Testis (tissue), 2 donors: ENCODE data around the gene CNOT10.

Experiments
- POLR2A ChIP-seq: fragments of 450-650 bp; IDR thresholded peaks from one replicate; pipeline ENCODE4 v1.6.1; 2017; ENCODE audit warnings: antibody characterized with exemption, mild to moderate bottlenecking, moderate library complexity
- TF ChIP-seq, protein P1 (sequence below), 3 experiments: fragments of 450-650 bp in 2 of 3; fragments of 200-600 bp in 1 of 3; sonication (generic) in 1 of 3; IDR thresholded peaks; one replicate each; pipeline ENCODE4 v1.5.1; 2016 to 2019; ENCODE audit warnings: antibody characterized with exemption in 3 of 3, mild to moderate bottlenecking in 2 of 3, moderate library complexity in 1 of 3

- TF ChIP-seq, protein P1, sequence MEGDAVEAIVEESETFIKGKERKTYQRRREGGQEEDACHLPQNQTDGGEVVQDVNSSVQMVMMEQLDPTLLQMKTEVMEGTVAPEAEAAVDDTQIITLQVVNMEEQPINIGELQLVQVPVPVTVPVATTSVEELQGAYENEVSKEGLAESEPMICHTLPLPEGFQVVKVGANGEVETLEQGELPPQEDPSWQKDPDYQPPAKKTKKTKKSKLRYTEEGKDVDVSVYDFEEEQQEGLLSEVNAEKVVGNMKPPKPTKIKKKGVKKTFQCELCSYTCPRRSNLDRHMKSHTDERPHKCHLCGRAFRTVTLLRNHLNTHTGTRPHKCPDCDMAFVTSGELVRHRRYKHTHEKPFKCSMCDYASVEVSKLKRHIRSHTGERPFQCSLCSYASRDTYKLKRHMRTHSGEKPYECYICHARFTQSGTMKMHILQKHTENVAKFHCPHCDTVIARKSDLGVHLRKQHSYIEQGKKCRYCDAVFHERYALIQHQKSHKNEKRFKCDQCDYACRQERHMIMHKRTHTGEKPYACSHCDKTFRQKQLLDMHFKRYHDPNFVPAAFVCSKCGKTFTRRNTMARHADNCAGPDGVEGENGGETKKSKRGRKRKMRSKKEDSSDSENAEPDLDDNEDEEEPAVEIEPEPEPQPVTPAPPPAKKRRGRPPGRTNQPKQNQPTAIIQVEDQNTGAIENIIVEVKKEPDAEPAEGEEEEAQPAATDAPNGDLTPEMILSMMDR (IDR thresholded peaks at IDR 0.05) = no peak
- TF ChIP-seq POLR2A = no peak
Measured at GRCh38 chr3:32757618-32758374, 72.8 kb downstream of the CNOT10 start.
